IPS-18a (cell line): Measurements from ENCODE around the gene SAMD5.

Experiments
- H3K27ac ChIP-seq: one replicate; pipeline ENCODE4 v1.5.1; 2013; ENCODE audit warnings: low read length
- H3K27me3 ChIP-seq: one replicate; pipeline ENCODE4 v1.6.1; 2013; ENCODE audit warnings: mild to moderate bottlenecking, low read length; ENCODE audit not compliant: control insufficient read depth, insufficient read depth
- H3K36me3 ChIP-seq: one replicate; pipeline ENCODE4 v1.6.1; 2013; ENCODE audit warnings: low read depth, low read length; ENCODE audit not compliant: control insufficient read depth
- H3K4me1 ChIP-seq: one replicate; pipeline ENCODE4 v1.6.1; 2013; ENCODE audit warnings: low read depth, low read length; ENCODE audit not compliant: control insufficient read depth
- H3K4me3 ChIP-seq: one replicate; pipeline ENCODE4 v1.5.1; 2013; ENCODE audit warnings: low read length
- H3K9ac ChIP-seq: one replicate; pipeline ENCODE4 v1.6.1; 2013; ENCODE audit warnings: mild to moderate bottlenecking, low read length, moderate library complexity
- H3K9me3 ChIP-seq: one replicate; pipeline ENCODE4 v1.6.1; 2013; ENCODE audit warnings: low read depth, low read length; ENCODE audit not compliant: control insufficient read depth

SAMD5 gene

DNA sequence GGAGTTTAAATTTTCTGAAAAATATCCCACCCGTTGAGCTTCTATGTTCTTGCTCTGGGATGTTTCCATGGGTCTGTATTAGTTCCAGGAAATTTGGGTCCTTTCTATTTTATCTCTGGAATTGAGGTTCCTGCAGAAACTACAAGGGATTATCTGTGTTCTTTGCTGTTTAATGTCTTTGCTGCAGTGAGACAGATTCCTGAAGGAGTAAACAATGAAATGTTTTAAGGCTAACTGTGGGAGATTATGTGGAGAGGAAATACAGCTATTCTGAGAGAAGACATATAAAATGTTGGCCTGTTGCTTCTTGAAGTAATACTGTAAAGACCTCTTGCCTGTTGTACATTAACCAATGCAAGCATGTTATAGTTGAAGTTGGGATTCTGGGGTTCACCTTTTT is 43.5 kb downstream of the SAMD5 start:
- no peaks in the 10 kb centered on the region for H3K4me1 ChIP-seq
- H3K4me3 ChIP-seq = no peak overlapping the region
- no peaks in the 10 kb centered on the region for H3K36me3 ChIP-seq

DNA sequence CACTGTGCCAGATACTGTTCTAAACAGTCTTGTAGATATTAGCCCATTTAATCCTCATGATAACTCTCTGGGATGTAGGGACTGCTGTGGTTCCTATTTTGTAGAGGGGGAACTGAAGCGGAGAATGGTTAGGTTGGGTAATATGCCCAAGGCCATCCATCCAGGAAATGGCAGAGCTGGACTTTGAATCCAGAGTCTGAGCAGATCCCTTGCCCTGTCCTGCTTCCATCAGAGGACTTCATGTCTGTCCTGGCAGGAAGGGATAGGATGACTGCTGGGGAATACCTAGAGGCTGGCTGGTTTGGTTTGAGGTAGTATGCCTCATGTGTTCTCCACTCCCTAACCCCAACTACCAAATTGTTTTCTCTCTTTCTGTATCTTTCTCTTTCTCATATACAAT is 44.6 kb downstream of the SAMD5 start:
- Histone ChIP-seq H3K9me3 (no peaks in the 10 kb centered on the region), H3K27ac (no peak overlapping the region)

More for the DNA sequence above, 43.5 kb downstream of the SAMD5 start:
- Histone ChIP-seq H3K9ac (no peak overlapping the region), H3K9me3 (no peaks in the 10 kb centered on the region), H3K27me3 (no peaks in the 10 kb centered on the region), H3K27ac (no peak overlapping the region)

DNA sequence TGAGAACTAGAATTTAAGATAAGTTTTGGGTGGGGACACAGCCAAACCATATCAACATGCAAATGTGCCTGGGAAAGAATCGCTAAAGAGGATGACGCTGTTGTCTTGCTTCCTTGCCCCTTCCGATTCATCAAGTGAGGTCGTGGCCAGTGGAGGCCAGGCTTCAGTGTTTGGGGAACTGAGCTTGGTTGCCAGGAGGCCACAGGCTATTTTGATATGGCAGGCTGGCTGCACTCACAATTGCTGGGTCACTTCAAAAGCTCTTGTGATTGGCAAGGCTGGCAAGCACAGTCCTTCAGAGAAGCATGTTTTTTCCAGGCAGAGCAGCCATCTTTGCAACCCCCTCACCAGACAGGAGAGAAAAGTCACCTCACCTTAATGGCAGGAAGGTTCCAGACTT is 45.8 kb downstream of the SAMD5 start:
- Histone ChIP-seq H3K36me3 (no peaks in the 10 kb centered on the region), H3K9ac (no peak overlapping the region), H3K9me3 (no peaks in the 10 kb centered on the region), H3K27ac (no peak overlapping the region), H3K4me3 (no peak overlapping the region), H3K4me1 (peaks cover 4% of the 10 kb centered on the region), H3K27me3 (no peaks in the 10 kb centered on the region)

More for the DNA sequence above, 44.6 kb downstream of the SAMD5 start:
- Histone ChIP-seq H3K36me3 (no peaks in the 10 kb centered on the region), H3K4me1 (no peaks in the 10 kb centered on the region), H3K4me3 (no peak overlapping the region), H3K9ac (no peak overlapping the region), H3K27me3 (no peaks in the 10 kb centered on the region)

DNA sequence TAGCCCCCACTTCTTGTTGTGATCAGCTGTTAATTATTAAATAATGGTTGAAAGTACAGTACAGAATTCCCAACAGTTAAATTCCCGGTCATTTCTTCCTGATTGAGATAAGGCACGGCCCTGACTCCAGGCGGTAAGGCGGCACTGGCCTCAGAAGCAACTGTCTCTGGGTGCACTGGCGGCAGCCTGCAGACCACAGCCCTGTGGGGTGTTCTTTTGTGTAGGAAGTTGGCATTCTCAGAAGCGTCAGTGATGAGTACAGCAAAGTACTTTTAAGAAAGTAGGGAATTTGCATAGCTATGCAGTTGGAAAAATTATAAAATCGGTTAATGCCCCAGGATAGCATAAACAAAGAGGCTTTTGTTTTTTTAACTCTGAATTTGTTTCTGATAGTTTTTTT is 50.5 kb downstream of the SAMD5 start:
- Histone ChIP-seq H3K4me3 (no peak overlapping the region), H3K36me3 (no peaks in the 10 kb centered on the region), H3K27me3 (no peaks in the 10 kb centered on the region), H3K4me1 (peaks cover 4% of the 10 kb centered on the region), H3K9me3 (no peaks in the 10 kb centered on the region), H3K27ac (no peak overlapping the region), H3K9ac (no peak overlapping the region)

DNA sequence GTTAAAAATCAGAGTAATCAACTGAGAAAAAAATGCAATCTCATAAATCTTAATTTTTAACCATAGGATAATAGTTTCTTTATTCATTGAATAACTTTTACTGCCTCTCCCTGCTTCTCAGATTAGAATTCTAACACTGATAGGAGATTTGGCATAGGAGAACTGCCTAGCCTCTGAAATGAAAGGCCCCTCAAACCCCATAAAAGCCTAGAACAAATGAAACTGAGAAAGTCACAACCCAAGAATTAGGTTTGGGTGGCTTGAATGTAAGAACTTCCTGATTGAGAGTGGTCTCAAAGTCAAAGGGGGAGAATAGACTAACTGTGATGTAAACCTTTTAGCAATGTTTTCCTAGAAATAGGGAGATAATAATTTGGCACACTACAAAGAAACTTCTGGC is 52.2 kb downstream of the SAMD5 start:
- peaks cover 4% of the 10 kb centered on the region for H3K4me1 ChIP-seq
- no peak overlapping the region for H3K9ac ChIP-seq
- H3K9me3 ChIP-seq = no peaks in the 10 kb centered on the region
- no peaks in the 10 kb centered on the region for H3K36me3 ChIP-seq
- H3K4me3 ChIP-seq = no peak overlapping the region
- no peaks in the 10 kb centered on the region for H3K27me3 ChIP-seq
- H3K27ac ChIP-seq = no peak overlapping the region

DNA sequence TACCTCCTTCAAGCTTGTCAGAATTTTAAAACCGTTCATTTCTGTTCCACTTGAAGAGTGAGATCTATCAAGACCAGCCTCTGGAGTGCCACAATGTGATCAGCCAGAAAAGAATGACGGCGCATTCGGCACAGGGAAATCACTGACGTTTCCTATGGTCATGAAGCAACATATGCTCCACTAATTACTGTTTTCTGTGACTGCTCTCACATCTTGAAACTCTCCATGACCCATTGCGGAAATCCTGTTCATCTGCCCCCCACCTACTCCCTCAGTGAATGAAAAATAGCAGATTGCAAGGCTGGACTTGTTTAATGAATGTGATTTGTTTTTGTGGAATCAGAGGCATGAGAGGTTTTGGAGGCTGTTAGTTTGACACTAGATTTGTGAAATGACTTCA is 53.2 kb downstream of the SAMD5 start:
- no peaks in the 10 kb centered on the region for H3K27me3 ChIP-seq
- no peaks in the 10 kb centered on the region for H3K9me3 ChIP-seq
- no peak overlapping the region for H3K9ac ChIP-seq
- H3K4me1 ChIP-seq = peaks cover 4% of the 10 kb centered on the region
- H3K36me3 ChIP-seq = no peaks in the 10 kb centered on the region
- no peak overlapping the region for H3K4me3 ChIP-seq
- no peak overlapping the region for H3K27ac ChIP-seq

DNA sequence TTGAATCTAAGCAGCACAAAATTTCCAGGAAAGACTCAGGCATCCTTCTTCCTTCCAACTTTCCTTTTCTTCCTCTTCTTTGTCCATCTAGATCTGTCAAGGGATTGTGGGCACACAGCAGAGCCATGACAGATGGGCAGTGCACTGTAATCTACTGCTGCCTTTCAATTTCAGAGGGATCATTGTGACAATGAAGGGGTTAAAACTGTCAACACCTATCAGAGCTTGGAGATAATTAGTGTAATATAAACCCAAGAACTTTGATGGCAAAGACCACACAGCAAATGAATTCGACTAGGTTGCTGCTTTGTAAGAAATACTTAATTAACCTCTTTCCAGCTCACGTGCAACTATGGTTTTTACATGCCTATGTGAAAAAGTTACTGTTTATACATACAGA is 55.0 kb downstream of the SAMD5 start:
- Histone ChIP-seq H3K4me1 (peaks cover 4% of the 10 kb centered on the region), H3K9me3 (no peaks in the 10 kb centered on the region), H3K36me3 (no peaks in the 10 kb centered on the region), H3K27ac (no peak overlapping the region), H3K27me3 (no peaks in the 10 kb centered on the region), H3K4me3 (no peak overlapping the region), H3K9ac (no peak overlapping the region)

DNA sequence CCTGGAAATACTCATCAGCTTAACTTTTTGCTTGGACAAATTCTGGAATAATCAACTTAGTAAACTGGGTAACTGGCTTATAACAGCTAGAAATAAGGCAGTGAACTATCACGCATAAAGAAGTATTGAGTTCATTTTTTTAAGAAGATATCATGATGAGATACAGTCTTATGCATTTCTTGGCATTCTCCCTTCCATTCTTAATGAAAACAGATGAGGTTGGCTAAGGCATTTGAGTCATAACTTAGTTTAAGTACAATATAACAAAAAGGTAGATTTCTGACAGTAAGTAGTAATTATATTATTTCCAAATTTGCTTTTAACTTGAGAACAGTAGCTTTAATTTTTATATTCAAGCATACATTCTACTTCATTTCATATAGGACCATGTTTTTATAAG is 56.1 kb downstream of the SAMD5 start:
- Histone ChIP-seq H3K4me3 (no peak overlapping the region), H3K27me3 (no peaks in the 10 kb centered on the region), H3K36me3 (no peaks in the 10 kb centered on the region), H3K9me3 (no peaks in the 10 kb centered on the region), H3K4me1 (no peaks in the 10 kb centered on the region), H3K9ac (no peak overlapping the region), H3K27ac (no peak overlapping the region)

DNA sequence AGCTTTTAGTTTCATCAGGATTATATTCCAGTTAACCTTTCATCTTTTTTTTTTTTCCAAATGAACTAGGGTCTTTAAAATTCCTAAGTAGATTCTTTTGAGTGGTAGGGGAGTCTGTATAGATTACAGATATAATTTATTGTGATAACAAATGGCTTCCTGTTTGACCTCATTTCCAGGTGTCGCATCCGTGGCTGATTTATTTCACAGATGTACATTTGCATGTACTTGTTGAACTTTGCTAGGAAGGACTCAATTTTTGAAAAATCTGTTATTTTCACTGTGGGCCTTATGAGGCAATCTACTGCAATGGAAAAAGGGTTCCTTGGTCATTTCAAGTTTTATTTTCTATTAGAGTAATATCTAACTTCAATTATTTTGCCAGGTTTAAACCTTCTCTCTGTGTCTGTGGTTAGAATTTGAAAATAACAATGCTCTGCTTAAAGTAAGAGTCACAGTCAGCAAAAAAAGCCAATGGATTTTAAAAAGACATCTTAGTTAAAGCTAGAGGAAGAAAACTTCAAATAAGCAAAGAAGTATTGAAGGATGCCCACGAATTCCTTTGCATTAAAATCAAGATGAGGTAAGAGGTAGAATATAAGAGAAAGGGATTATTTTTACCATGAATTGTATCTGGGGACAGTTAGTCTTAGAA is 57.9 kb downstream of the SAMD5 start:
- Histone ChIP-seq H3K27me3 (no peaks in the 10 kb centered on the region), H3K36me3 (no peaks in the 10 kb centered on the region), H3K9me3 (no peaks in the 10 kb centered on the region), H3K4me3 (no peak overlapping the region), H3K4me1 (no peaks in the 10 kb centered on the region), H3K9ac (no peak overlapping the region), H3K27ac (no peak overlapping the region)

DNA sequence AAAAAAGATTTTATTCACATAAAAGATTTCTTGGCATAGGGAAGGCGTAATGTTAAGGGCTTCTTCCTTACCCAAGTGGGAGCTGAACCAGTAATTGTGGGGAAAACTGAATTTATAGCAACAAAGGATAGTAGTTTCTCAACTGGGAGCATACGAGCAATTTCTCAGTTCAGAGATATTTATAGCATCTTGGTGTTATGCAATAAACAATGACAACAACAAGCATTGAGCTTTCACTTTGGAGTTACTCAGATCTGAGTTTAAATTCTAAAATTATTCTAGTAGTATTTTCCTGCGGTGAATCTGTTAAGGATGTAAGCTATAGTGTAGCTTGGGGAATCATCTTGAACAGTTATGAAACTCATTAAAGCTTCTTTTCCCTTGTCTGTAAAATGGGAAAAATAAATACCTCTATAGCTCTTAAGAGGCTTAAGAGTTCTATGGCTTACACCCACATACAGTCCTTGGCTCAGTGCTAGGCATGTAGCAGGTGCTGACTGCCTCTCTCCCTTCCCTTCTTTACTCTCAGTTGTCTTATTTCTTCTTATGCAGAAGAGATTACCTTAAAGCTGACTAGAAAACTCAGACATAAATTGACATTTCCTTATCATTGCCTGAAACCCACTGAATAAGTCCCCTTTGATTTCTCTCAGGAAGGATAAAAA is 58.8 kb downstream of the SAMD5 start:
- Histone ChIP-seq H3K9ac (no peak overlapping the region), H3K36me3 (no peaks in the 10 kb centered on the region), H3K27me3 (no peaks in the 10 kb centered on the region), H3K9me3 (no peaks in the 10 kb centered on the region), H3K4me3 (no peak overlapping the region), H3K4me1 (no peaks in the 10 kb centered on the region), H3K27ac (no peak overlapping the region)

DNA sequence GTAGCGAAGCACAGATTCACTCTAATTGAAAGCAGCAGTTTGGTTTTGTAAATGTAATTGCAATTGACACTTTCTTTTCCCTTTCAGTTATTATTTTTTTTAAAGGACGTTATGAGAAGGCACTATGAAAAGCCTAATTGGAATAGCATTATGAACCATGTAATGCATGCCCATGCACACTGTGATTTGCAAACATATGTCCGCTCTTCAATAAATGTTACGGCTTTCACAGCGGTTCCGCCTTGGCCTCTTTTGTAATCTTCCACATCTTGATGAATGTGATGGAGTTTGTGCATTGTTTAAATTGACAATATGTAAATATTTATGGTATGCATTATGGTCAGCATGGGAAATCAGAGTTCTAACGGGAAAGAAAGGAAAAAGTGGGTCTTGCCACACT is 61.3 kb downstream of the SAMD5 start:
- no peak overlapping the region for H3K9ac ChIP-seq
- no peaks in the 10 kb centered on the region for H3K27me3 ChIP-seq
- no peaks in the 10 kb centered on the region for H3K36me3 ChIP-seq
- H3K9me3 ChIP-seq = no peaks in the 10 kb centered on the region
- no peak overlapping the region for H3K27ac ChIP-seq
- H3K4me3 ChIP-seq = no peak overlapping the region
- no peaks in the 10 kb centered on the region for H3K4me1 ChIP-seq

DNA sequence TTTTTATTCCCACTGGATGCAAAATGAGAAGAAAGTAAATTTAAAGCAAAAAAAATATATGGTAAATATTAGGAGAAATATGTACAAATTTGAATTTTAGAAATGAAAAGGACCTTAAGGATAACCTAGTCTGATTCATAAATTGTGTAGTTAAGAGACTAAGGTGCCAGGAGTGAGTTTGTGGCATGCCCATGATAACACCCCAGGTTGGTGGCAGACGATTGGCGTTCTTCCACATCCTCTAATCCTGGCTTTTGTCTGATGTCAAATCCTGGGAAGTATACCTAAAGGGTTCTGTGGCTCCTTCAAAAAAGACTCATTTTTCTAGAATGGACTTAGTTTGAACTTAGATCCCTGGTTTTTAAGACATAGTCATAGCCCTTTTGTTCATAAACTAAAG is 62.2 kb downstream of the SAMD5 start:
- Histone ChIP-seq H3K27me3 (no peaks in the 10 kb centered on the region), H3K9me3 (no peaks in the 10 kb centered on the region), H3K4me3 (no peak overlapping the region), H3K36me3 (no peaks in the 10 kb centered on the region), H3K27ac (no peak overlapping the region), H3K4me1 (no peaks in the 10 kb centered on the region), H3K9ac (no peak overlapping the region)
